Activated CD4-positive, alpha-beta T cell treated with anti-CD3 and anti-CD28 coated beads, Interleukin-2, Interleukin-4, amounts not matched to agents 100 ng/mL and 50 ng/mL, durations not matched to agents 16 hours and 8 hours (primary cell): ENCODE data around the gene MUC22.
"Not testable (repeated sequence)": the region's sequence is repeated elsewhere in the genome, so short reads cannot be mapped to it uniquely, and the experiment has no call there.

Experiments used
- DNase-seq: peaks from one replicate; pipeline ENCODE4 v3.0.0-alpha.2; 2020; ENCODE audit warnings: low spot score

Gene MUC22

DNA sequence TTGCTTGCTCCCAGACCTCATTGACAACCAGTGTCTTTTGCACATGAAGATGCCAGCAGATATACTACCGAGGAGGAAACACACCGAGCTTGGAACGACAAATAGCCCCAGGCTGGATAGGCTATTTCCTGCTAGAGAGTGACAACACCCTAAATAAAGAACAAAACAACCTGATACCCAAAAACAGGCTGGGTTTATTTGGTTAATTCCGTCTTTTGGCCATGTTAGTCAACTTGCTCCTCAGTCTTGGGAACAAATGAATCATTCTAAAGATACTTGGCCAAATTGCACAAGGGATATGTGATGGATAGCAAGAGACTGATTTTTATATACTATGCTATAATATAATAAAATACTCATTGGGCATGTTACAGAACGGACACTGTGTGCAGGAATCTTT is 11.5 kb upstream of the MUC22 start:
- no peak for DNase-seq

DNA sequence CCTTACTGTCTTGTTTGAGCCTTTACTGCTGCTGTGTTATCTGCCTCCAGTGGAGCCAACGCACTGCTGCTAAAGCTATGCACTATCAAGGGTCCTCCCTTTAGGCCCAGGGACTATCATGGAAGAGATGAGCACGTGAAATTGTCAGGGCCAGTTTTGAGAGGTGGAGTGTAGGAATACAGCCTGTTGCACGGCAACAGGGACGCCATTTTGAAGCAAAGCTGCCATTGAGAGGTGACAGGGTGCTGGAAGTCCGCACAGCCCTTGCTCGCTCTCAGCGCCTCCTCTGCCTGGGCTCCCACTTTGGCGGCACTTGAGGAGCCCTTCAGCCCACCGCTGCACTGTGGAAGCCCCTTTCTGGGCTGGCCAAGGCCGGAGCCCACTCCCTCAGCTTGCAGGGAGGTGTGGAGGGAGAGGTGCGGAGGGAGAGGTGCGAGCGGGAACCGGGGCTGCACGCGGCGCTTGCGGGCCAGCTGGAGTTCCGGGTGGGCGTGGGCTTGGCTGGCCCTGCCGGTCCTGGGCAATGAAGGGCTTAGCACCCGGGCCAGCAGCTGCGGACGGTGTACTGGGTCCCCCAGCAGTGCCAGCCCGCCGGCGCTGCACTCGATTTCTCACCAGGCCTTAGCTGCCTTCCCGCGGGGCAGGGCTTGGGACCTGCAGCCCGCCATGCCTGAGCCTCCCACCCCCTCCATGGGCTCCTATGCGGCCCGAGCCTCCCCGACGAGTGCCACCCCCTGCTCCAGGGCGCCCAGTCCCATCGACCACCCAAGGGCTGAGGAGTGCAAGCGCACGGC is 10.0 kb upstream of the MUC22 start:
- DNase-seq, result not testable (repeated sequence)

DNA sequence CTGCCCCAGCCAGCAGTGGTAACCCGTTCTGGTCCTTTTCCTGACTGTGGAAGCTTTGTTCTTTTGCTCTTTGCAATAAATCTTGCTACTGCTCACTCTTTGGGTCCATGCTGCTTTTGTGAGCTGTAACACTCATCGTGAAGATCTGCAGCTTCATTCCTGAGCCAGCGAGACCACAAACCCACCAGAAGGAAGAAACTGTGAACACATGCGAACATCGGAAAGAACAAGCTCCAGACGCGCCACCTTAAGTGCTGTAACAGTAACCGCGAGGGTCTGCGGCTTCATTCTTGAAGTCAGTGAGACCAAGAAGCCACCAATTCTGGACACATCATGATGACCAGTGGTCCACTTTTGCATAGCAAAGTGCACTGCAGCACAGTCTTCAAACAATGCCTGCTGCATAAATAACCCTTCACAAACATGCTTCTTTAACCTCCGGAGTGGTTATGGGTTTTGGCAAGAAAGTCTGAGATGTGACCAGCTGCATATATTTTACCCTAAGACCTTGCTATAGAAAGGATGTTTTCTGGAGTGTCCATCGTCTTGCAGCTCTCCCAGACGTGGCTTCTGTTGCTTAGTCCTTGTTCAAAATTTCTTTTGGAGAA is 8.9 kb upstream of the MUC22 start:
- DNase-seq, result no peak

DNA sequence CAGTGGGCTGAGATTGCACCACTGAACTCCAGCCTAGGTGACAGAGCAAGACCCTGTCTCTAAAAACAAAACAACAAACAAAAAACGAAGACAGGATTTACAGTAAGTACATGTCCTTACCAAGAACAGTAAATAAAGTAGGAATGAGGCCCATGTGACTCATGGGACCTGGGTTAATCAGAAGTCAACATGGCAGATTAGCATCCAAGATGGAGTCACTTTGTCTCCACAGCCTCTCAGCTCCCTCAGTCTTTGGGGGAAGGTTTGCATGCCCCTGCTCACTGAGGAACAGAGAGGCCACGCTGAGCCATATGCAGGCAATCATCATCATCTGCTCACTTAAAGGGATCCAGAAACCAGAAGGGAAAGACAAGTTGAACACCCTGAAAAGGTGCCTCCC is 7.8 kb upstream of the MUC22 start:
- no peak for DNase-seq

DNA sequence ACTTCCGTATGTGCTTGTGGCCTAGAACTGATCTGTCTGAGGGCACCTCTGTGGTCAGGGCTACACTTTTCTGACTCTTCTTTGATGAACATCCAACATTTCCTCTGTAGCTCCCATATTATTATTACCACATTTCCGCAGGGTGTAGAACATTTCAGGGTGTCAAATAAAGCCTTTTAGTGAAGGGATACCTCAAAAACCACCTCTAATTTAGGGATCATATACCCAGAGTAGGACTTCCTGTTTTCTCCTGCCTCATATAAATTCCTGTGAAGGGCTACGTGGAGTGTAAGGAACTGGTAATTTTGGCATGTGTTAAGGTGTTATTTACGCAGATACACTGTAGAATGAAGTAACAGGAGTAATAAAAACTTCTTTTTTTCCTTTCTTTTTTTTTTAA is 5.5 kb upstream of the MUC22 start:
- DNase-seq, result no peak

DNA sequence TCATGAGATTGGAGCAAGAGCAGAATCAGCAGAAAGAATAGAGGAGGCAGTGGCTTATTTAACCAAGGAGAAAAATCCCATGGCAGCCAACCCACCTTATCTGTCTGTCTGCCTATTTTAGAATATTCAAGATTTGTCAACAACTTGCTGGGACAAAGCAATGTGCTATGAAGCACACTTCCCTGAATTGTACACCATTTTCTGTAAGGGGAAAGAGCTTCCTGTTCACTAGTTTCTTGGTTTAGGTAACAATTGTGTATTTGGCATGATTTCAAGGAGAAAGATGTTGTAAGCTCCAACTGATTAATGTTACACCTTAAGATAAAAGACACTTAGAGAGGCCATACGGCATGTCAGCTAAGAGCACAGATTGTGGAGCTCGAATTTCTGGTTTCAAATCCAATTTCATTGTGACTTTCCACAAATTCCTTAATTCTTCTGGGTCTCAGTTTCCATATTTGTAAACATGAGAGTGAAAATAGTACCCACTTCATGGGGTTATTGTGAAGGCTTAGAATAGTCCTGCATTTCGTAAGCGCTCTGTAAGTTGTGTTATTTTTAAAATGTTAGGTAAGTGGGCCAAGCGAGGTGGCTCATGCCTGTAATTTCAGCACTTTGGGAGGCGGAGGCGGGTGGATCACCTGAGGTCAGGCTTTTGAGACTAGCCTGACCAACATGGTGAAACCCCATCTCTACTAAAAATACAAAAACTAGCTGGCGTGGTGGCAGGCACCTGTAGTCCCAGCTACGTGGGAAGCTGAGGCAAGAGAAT is 4.8 kb upstream of the MUC22 start:
- no peak for DNase-seq

DNA sequence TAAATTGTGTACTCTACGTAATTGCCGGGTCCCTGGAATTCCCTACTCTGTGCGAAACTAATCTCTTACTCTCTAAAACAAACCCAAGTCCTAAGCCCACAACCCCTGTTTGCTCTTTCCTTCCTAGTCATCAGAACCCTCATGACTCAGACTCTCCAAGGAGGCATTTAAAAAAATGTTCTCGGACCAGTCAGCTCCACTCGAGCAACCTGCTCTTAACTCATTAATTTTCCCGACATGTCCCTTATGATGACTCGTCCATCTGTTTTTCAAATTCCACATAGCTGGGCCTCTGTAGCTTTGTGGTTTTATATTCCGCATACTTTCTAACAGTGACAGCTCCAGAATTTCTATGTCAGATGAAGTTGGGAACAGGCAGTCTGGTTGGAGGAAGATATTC is 2.6 kb upstream of the MUC22 start:
- DNase-seq, result no peak

DNA sequence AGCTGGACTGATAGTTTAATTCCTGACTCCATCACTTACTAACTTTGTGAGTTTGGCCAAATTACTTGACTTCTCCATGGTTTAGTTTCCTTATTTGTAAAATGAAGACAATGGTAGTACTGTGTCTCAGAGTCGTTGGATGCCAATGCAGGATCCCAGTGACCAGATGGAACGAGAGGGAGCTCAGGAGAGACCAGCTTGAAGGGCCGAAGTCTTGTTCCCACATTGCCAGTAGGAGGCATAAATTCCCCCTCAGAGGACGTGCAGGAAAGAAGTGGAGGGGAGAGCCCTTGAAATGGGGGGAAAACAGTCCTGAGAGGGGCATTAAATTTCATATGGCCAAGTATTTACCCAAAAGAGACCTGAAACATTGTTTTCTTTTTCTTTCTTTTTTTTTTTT is 2.1 kb upstream of the MUC22 start:
- no peak for DNase-seq

DNA sequence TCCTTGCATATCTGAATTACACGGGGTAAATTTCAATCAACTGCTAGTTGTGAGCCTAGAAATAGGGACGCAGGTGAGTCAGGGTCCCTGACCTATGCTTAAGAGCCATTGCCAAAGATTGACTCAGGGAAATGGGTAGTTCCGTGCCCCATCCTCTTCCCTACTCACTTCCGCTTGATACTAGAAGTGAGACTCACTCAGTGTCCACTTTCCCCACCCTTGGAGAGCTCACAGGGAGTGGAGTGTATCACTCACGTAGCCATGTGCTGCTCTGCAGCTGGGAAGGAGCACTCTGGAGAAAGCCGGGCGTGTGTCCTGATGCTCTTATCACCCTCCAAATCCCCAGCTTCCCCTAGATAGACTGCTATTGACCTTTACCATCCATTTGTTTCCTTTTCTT is 543 bp upstream of the MUC22 start:
- DNase-seq, result no peak

DNA sequence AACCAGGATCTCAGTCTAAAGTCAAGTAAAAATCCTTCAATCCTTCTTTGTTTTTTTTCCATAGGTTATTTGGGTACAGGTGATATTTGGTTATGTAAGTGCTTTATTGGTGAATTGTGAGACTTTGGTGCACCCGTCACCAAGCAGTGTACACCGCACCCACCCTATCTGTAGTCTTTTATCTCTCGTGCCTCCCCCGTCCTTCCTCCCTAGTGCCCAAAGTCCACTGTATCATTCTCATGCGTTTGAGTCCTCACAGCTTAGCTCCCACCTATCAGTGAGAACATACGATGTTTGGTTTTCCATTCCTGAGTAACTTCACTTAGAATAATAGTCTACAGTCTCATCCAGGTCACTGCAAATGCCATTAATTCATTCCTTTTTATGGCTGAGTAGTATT is 879 bp downstream of the MUC22 start:
- no peak for DNase-seq

DNA sequence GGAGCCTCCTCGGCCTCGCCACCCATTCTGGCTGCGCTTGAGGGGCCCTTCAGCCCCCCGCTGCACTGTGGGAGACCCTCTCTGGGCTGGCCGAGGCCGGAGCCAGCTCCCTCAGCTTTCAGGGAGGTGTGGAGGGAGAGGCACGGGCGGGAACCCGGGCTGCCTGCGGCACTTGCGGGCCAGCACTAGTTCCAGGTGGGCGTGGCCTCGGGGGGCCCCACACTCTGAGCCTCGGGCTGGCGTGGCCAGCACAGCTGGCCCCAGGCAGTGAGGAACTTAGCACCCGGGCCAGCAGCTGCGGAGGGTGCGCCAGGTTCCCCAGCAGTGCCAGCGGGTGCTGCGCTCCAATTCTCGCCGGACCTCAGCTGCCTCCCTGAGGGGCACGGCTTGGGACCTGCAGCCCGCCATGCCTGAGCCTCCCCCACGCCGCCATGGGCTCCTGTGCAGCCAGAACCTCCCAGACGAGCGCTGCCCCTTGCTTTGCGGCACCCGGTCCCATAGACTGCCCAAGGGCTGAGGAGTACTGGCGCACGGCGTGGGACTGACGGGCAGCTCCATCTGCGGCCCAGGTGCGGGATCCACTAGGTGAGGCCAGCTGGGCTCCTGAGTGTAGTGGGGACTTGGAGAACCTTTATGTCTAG is 6.5 kb downstream of the MUC22 start:
- DNase-seq, result no peak

DNA sequence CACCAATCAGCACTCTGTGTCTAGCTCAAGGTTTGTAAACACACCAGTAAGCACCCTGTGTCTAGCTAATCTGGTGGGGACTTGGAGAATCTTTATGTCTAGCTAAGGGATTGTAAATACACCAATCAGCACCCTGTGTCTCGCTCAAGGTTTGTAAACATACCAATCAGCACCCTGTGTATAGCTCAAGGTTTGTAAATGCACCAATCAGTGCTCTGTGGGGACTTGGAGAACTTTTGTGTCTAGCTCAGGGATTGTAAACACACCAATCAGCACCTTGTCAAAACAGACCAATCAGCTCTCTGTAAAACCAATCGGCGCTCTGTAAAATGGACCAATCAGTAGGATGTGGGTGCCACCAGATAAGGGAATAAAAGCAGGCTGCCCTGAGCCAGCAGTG is 7.2 kb downstream of the MUC22 start:
- DNase-seq, result not testable (repeated sequence)

DNA sequence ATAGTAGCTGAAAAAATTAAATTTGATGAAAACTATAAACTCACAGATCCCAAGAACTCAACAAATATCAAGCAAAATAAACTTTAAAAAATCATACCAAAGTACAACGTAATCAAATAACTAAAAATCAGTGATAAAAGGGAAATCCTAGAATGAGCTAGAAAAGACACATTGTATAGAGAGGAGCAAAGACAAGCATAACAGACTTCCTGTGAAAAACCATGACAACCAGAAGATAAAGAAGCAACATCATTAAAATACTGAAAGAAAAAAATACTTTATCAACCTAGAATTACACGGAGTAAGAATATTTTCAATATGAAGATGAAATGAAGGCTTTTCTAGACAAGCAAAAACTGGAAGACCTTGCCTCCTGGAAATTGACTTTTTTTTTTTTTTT is 9.8 kb downstream of the MUC22 start:
- DNase-seq, result no peak

DNA sequence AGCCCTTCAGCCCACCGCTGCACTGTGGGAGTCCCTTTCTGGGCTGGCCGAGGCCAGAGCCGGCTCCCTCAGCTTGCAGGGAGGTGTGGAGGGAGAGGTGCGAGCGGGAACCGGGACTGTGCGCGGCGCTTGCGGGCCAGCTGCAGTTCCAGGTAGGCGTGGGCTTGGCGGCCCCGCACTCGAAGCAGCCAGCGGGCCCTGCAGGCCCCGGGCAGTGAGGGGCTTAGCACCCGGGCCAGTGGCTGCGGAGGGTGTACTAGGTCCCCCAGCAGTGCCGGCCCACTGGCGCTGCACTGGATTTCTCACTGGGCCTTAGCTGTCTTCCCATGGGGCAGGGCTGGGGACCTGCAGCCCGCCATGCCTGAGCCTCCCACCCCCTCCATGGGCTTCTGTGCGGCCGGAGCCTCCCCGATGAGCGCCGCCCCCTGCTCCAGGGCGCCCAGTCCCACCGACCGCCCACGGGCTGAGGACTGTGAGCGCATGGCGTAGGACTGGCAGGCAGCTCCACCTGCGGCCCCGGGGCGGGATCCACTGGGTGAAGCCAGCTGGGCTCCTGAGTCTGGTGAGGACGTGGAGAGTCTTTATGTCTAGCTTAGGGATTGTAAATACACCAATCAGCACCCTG is 10.5 kb downstream of the MUC22 start:
- not testable (repeated sequence) for DNase-seq

DNA sequence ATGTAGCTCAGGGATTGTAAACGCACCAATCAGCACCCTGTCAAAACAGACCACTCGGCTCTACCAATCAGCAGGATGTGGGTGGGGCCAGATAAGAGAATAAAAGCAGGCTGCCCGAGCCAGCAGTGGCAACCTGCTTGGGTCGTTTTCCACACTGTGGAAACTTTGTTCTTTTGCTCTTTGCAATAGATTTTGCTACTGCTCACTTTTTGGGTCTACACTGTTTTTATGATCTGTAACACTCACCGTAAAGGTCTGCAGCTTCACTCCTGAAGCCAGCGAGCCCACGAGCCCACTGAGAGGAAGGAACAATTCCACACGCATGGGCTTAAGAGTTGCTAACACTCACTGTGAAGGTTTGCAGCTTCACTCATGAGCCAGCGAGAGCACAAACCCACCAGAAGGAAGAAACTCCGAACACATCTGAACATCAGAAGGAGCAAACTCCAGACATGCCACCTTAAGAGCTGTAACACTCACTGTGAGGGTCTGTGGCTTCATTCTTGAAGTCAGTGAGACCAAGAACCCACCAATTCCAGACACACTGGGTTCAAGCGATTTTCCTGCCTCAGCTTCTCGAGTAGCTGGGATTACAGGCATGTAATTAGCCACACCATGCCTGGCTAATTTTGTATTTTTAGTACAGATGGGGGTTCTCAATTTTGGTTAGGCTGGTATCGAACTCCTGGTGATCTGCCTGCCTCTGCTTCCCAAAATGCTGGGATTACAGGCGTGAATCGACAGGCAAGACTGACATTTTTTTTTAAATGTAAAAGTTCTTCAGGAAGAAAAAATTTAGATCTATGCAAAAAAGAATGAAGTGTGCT is 11.6 kb downstream of the MUC22 start:
- not testable (repeated sequence) for DNase-seq

DNA sequence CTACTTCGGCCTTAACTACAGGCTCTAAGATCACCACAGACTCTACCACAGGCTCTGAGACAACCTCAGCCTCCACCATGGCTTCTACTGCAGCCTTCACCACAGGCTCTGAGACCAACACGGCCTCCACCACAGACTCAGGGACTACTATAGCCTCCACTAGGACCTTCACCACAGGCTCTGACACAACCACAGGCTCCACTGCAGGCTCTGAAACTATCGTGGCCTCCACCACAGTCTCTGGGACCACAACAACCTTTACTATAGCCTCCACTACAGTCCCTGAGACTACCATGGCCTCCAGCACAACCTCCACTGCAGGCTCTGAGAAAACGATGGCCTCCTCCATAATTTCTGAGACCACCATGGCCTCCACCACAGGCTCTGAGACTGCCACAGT is 15.3 kb downstream of the MUC22 start:
- no peak for DNase-seq

DNA sequence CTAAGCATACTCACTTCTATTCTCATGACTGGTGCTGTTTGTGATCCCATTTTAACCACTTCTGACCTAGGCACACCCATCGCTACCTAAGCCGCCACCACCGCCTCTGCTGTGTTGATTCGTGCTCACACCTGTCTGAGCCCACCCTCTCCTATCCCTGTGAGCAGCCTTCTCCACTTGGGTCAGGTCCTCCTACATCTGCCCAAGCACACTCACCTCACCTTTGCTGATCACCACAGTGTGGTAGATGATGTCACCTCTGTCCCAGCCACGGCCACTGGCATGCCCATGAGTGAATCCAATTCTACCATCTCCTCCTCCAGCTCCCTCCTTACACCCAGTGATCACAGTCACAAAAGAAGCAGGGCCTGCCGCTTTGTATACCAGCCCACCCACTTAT is 20.8 kb downstream of the MUC22 start:
- no peak for DNase-seq

DNA sequence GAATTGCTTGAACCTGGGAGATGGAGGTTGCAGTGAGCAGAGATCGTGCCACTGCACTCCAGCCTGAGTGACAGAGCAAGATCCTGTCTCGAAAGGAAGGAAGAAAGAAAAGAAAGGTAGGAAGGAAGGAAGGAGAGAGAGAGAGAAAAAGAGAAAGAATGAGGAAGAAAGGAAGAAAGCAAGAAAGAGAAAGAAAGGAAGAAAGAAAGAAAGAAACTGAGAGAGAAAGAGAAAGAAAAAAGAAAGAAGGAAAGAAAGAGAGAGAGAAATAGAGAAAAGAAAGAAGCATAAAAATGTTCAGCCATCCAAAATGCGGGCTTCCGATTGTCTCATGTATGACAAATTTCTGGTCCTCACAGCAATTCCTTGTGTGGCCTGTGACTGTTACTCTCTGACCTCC is 22.8 kb downstream of the MUC22 start:
- no peak for DNase-seq

DNA sequence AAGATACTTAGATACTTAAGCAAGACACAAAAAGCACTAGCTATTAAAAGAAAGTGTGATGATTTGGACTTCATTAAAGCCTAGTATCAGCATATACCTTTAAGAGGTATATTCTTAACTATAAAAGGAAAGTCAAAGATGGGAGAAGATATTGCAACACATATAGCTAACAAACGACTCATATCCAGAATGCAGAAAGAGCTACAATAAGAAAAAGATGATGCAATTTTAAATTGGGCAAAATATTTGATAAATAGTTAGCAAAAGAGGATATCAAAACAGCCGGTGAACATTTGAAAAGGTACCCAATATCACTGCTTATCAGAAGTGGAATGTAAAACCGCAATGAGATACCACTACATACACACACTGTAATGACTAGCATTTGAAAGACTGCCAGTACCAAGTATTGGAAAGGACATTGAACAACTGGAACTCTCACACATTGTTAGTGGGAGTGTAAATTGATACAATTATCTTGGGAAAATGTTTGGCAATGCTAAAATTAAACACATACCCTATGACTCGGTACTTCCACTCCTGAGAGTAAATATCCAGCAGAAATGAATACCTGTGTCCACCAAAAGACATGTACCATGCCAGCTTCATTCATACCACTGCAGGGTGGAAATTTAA is 25.7 kb downstream of the MUC22 start:
- no peak for DNase-seq

DNA sequence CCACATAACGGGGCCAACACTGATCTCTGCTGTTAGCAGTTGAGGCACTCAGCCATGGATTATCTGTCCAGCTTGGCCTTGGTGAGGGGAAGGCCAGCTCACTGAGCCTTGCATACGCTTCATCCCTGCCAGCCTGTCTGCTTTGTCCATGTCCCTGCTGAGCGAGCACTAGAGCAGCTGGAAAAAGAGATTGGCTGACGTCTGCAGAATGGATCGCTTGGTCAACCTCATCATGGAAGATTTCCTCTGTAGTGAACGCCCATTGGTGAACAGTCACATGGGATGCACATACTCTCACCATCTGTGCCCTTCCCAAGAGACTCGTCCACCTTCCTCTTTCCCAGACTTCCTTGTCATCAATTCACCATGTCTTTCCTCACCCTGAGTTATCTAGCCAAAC is 26.9 kb downstream of the MUC22 start:
- no peak for DNase-seq

DNA sequence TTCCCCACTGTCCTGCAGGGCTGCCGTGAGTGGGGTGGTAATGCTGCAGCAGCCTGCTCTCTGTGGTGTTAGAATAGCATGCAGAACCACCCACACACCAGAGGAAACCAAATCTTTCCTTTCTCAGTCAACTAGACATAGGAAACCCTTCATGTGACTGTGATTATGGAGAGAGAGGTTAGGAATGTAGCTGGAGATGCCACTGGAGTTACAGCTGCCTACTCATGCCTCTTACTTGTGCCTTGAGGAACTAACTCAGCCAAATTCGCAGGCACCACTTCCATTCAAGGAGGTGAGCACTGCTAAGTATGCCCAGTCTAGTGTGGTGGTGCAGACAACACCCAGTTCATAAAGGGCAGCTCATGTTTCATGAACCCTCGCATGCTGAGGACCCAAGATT is 27.4 kb downstream of the MUC22 start:
- no peak for DNase-seq
